DND-41 (cell line): ENCODE data around the gene PRDM15.

Experiments
- ATAC-seq: fragments of 200-7000 bp; cut with Tn5 transposase; 3 replicates; pipeline ENCODE4 v1.9.1; 2021; ENCODE audit warnings: low read depth; ENCODE audit not compliant: insufficient read depth
- DNase-seq: peaks from one replicate; pipeline ENCODE4 v3.0.0-alpha.2; 2020
- H2AFZ ChIP-seq: 2 replicates; pipeline ENCODE4 v1.6.0; 2012; ENCODE audit warnings: low read depth, low read length
- H3K27ac ChIP-seq: 2 replicates; pipeline ENCODE4 v1.5.1; 2012; ENCODE audit warnings: low read length, inconsistent platforms
- H3K27me3 ChIP-seq: fragments of 200-600 bp; sonication (generic); 2 replicates; pipeline ENCODE4 v1.6.0; 2012; ENCODE audit warnings: low read length, mild to moderate bottlenecking, inconsistent platforms; ENCODE audit not compliant: insufficient read depth, poor library complexity
- H3K36me3 ChIP-seq: 2 replicates; pipeline ENCODE4 v1.5.1; 2012; ENCODE audit warnings: low read length, inconsistent platforms; ENCODE audit not compliant: insufficient read depth
- H3K4me1 ChIP-seq: 2 replicates; pipeline ENCODE4 v1.5.1; 2012; ENCODE audit warnings: mild to moderate bottlenecking, low read length; ENCODE audit not compliant: insufficient read depth
- H3K4me2 ChIP-seq: 2 replicates; pipeline ENCODE4 v1.6.0; 2012; ENCODE audit warnings: mild to moderate bottlenecking, moderate library complexity, low read length, inconsistent platforms; ENCODE audit not compliant: insufficient read depth
- H3K4me3 ChIP-seq, 2 experiments: fragments of 200-600 bp in 1 of 2; shearing (Covaris generic) in 1 of 2; 2 replicates each; pipeline ENCODE4 v1.5.1; 2012 to 2016; ENCODE audit warnings: inconsistent platforms in 2 of 2, low read length in 2 of 2, mild to moderate bottlenecking in 2 of 2, low read depth in 1 of 2, moderate library complexity in 1 of 2
- H3K79me2 ChIP-seq: 2 replicates; pipeline ENCODE4 v1.6.0; 2012; ENCODE audit warnings: low read length, inconsistent platforms; ENCODE audit not compliant: insufficient read depth
- H3K9ac ChIP-seq: 2 replicates; pipeline ENCODE4 v1.6.0; 2012; ENCODE audit warnings: low read depth, mild to moderate bottlenecking, inconsistent platforms, low read length, moderate library complexity
- H3K9me3 ChIP-seq: 2 replicates; pipeline ENCODE4 v1.5.1; 2012; ENCODE audit warnings: low read length, moderate library complexity, mild to moderate bottlenecking, inconsistent platforms; ENCODE audit not compliant: insufficient read depth, severe bottlenecking
- H4K20me1 ChIP-seq: 2 replicates; pipeline ENCODE4 v1.6.0; 2012; ENCODE audit warnings: low read length; ENCODE audit not compliant: insufficient read depth
- EZH2 ChIP-seq: IDR thresholded peaks from 3 replicates; pipeline ENCODE4 v1.6.1; 2012; ENCODE audit warnings: borderline replicate concordance, low read depth, mild to moderate bottlenecking, moderate library complexity, low read length, inconsistent platforms; ENCODE audit not compliant: severe bottlenecking
- TF ChIP-seq, protein P1 (sequence below): IDR thresholded peaks from 2 replicates; pipeline ENCODE4 v1.5.1; 2012; ENCODE audit warnings: borderline replicate concordance, low read length, moderate library complexity, mild to moderate bottlenecking; ENCODE audit not compliant: poor library complexity, severe bottlenecking; ENCODE audit errors: extremely low read depth

The PRDM15 gene

DNA sequence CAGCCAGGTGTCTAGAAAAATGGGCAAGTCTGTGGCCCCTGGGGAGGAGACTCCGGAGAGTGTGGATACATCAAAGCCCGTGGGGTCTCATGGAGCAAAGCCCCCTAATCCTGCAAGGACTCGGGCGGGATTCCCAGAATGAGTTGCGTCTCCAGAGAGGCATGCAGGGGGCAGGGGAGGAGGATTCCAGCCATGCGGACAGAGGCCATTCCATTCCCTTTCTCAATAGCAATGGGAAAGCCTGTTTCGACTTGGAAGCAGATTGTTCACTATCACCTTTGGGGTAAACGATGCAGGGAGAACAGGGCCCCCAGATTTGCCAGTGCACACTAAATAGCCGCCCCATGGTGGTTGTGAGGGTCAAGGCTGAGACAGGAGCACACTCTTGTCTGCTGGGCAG lies 15.4 kb upstream of the PRDM15 start:
- TF ChIP-seq, protein P1, sequence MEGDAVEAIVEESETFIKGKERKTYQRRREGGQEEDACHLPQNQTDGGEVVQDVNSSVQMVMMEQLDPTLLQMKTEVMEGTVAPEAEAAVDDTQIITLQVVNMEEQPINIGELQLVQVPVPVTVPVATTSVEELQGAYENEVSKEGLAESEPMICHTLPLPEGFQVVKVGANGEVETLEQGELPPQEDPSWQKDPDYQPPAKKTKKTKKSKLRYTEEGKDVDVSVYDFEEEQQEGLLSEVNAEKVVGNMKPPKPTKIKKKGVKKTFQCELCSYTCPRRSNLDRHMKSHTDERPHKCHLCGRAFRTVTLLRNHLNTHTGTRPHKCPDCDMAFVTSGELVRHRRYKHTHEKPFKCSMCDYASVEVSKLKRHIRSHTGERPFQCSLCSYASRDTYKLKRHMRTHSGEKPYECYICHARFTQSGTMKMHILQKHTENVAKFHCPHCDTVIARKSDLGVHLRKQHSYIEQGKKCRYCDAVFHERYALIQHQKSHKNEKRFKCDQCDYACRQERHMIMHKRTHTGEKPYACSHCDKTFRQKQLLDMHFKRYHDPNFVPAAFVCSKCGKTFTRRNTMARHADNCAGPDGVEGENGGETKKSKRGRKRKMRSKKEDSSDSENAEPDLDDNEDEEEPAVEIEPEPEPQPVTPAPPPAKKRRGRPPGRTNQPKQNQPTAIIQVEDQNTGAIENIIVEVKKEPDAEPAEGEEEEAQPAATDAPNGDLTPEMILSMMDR: no peak
- TF ChIP-seq EZH2: no peak
- H3K27me3 ChIP-seq: no peaks in the 10 kb centered on the region
- H3K27ac ChIP-seq: no peak overlapping the region
- no peaks in the 10 kb centered on the region for H3K9me3 ChIP-seq
- no peak for DNase-seq
- H3K4me1 ChIP-seq: peaks cover 15% of the 10 kb centered on the region
- no peak overlapping the region for H3K4me3 ChIP-seq
- H3K4me2 ChIP-seq: no peak overlapping the region
- no peak overlapping the region for H2AFZ ChIP-seq
- no peak for ATAC-seq
- H4K20me1 ChIP-seq: no peaks in the 10 kb centered on the region
- H3K36me3 ChIP-seq: 0 out of 2 replicates have a peak, but pooled peaks cover 3% of the 10 kb centered on the region
- H3K79me2 ChIP-seq: no peaks in the 10 kb centered on the region
- H3K9ac ChIP-seq: no peak overlapping the region

DNA sequence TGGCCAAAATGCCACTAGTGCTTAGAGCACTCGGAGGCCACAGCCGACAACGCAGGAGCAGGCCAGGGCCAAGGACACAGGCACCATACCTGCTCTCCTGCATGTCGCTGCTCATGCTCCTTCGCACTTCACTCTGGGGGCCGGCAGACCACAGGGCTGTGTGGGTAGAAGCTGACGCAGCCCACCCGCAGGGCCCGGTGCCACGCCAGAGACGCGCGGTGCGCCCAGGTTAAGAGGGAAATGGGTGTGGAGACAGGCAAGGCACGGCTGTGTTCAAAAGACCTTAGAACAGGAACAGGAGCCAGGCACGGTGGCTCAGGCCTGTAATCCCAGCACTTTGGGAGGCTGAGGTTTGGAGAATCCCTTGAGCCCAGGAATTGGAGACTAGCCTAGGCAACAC lies 13.6 kb upstream of the PRDM15 start:
- Histone ChIP-seq H2AFZ (no peak overlapping the region), H3K79me2 (no peaks in the 10 kb centered on the region), H3K36me3 (0 out of 2 replicates have a peak, but pooled peaks cover 3% of the 10 kb centered on the region), H3K27me3 (no peaks in the 10 kb centered on the region), H3K9me3 (no peaks in the 10 kb centered on the region), H3K4me2 (no peak overlapping the region), H3K4me3 (no peak overlapping the region), H3K4me1 (no peaks in the 10 kb centered on the region), H3K27ac (no peak overlapping the region), H3K9ac (no peak overlapping the region), H4K20me1 (no peaks in the 10 kb centered on the region)
- DNase-seq: no peak
- no peak for TF ChIP-seq EZH2
- TF ChIP-seq, protein P1: no peak
- ATAC-seq: no peak

DNA sequence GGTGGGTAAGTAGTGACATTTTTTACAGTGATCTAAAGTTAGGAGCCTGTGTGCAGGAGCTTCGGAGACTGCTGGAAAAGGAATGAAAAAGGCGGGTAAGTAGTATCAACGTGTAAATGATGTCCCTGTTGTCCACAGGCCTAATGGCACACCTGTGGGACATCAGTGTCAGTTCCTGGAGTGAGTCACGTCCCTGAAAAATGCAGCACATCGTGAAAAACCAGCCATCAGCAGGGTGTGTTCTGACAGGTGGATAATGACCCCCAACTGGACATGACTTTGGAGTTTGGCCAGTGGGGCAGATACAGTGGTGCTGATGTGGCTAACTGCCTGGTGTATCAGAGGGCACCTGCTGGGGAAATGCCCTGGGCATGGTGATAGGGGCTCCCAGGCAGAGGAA lies 12.0 kb upstream of the PRDM15 start:
- Histone ChIP-seq H3K27me3 (no peaks in the 10 kb centered on the region), H3K27ac (no peak overlapping the region), H3K4me3 (no peak overlapping the region), H2AFZ (no peak overlapping the region), H3K36me3 (0 out of 2 replicates have a peak, but pooled peaks cover 3% of the 10 kb centered on the region), H3K4me2 (no peak overlapping the region), H3K9me3 (no peaks in the 10 kb centered on the region), H4K20me1 (no peaks in the 10 kb centered on the region), H3K4me1 (no peaks in the 10 kb centered on the region), H3K9ac (no peak overlapping the region), H3K79me2 (no peaks in the 10 kb centered on the region)
- TF ChIP-seq EZH2: no peak
- TF ChIP-seq, protein P1: no peak
- ATAC-seq (no peak), DNase-seq (no peak)

DNA sequence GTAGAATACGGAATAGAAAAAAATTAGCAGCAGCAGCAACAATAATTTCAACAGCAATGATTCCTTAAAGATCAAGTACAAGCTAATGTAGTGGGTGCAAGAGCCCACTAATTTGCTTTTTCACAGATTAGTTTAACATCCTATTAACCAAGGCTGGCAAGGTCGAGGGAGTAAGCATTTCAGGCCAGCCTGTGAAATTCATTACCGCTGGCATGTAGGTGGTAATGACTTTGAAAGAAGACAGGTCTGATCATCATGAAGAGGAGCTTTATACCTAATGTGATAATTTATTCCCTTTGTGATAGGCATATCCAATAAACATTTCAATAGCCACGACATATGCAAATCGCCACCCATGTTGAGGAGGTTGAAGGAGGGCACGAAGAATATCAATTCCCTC lies 11.2 kb upstream of the PRDM15 start:
- H4K20me1 ChIP-seq: no peaks in the 10 kb centered on the region
- no peak for ATAC-seq
- H3K79me2 ChIP-seq: no peaks in the 10 kb centered on the region

More for the DNA sequence above, 11.2 kb upstream of the PRDM15 start:
- Histone ChIP-seq H3K27ac (no peak overlapping the region), H3K9ac (no peak overlapping the region), H3K36me3 (0 out of 2 replicates have a peak, but pooled peaks cover 3% of the 10 kb centered on the region), H3K4me1 (no peaks in the 10 kb centered on the region), H3K9me3 (no peaks in the 10 kb centered on the region), H3K27me3 (no peaks in the 10 kb centered on the region), H3K4me2 (no peak overlapping the region), H2AFZ (no peak overlapping the region), H3K4me3 (no peak overlapping the region)
- no peak for TF ChIP-seq EZH2
- TF ChIP-seq, protein P1: no peak
- no peak for DNase-seq
